ENCODE measurements around the gene HESX1. TPM values are rescaled to one million over a fixed set of nuclear protein-coding genes. Genes with fewer than 3 reads are reported as not detected.

The HESX1 gene
- total and polyA plus RNA-seq, 2 of the 13 experiments (the other 11 are each of a cell fraction or from before 2014, with no cell fraction given): 0.57 to 0.75 TPM

DNA sequence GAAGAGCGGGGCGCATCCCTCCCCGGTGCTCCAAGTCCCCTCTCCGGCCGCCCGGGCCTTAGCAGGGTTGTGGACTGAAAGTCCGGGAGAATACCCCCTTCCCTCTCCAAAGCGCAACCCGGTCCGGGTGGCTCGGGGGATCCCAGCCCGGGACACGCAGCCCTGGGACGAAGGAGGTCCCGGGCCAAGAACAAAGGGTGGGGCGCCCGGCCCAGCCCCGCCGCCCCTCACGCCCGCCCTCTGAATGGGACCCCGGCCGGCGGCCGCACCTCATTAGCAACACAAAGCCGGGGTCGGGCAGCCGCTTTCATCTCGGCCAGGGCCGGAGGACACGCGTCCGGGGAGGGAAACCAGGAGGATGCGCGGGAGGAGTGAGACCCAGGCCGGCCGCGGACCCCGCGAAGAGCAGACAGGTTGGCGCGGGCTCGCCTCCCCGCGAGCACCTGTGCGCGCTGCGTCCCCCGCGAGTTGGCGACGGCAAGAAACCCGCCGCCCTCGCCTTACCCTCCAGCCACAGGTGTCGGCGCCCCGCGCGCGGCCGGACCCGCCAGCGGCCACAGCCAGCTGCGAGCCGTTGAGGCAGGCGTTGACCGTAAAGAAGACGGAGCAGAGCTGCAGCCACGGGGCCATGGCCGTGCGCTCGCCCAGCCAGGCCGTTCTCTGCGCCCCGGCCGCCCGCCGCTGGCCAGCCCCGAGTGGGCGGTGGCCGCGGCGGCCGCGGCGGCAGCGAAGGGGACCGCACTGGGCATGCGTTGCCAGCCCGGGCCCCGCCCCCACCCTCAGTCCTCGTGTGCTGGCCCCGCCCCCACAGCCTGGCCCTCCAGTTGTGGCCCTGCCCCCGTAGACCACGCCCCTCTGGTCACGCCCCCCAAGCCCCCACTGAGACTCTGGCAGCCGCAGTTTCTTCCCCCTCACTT lies 34.9 kb downstream of the HESX1 start, which contains the start of gene IL17RD (continued):
- TF ChIP-seq ZFP82 (CRISPR knock-in tag; IDR thresholded peaks at IDR 0.05; ENCODE audit: borderline replicate concordance) (no peak), ZFP36L2 (CRISPR knock-in tag; IDR thresholded peaks at IDR 0.05) (no peak), RBFOX2 (IDR thresholded peaks at IDR 0.05; ENCODE audit: low read depth, low read length) (no peak), ZSCAN20 (CRISPR knock-in tag; IDR thresholded peaks at IDR 0.05; ENCODE audit: borderline replicate concordance) (no peak), RAD21 (CRISPR knock-in tag; IDR thresholded peaks at IDR 0.05) (no peak), NCOR1 (IDR thresholded peaks at IDR 0.05; ENCODE audit: borderline replicate concordance, low read length) (no peak), ZNF572 (CRISPR knock-in tag; IDR thresholded peaks at IDR 0.05) (no peak), ELF1 (CRISPR knock-in tag; IDR thresholded peaks at IDR 0.05) (no peak), DNMT1 (CRISPR knock-in tag; IDR thresholded peaks at IDR 0.05) (no peak), BHLHE40 (IDR thresholded peaks at IDR 0.05; ENCODE audit: low read length) (no peak), NCOA2 (CRISPR knock-in tag; IDR thresholded peaks at IDR 0.05) (no peak), ZFP1 (CRISPR knock-in tag; IDR thresholded peaks at IDR 0.05) (no peak)
- TF ChIP-seq, protein P1, sequence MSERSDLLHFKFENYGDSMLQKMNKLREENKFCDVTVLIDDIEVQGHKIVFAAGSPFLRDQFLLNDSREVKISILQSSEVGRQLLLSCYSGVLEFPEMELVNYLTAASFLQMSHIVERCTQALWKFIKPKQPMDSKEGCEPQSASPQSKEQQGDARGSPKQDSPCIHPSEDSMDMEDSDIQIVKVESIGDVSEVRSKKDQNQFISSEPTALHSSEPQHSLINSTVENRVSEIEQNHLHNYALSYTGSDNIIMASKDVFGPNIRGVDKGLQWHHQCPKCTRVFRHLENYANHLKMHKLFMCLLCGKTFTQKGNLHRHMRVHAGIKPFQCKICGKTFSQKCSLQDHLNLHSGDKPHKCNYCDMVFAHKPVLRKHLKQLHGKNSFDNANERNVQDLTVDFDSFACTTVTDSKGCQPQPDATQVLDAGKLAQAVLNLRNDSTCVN (CRISPR knock-in tag; IDR thresholded peaks at IDR 0.05; ENCODE audit: borderline replicate concordance): no peak
- TF ChIP-seq, protein P2, sequence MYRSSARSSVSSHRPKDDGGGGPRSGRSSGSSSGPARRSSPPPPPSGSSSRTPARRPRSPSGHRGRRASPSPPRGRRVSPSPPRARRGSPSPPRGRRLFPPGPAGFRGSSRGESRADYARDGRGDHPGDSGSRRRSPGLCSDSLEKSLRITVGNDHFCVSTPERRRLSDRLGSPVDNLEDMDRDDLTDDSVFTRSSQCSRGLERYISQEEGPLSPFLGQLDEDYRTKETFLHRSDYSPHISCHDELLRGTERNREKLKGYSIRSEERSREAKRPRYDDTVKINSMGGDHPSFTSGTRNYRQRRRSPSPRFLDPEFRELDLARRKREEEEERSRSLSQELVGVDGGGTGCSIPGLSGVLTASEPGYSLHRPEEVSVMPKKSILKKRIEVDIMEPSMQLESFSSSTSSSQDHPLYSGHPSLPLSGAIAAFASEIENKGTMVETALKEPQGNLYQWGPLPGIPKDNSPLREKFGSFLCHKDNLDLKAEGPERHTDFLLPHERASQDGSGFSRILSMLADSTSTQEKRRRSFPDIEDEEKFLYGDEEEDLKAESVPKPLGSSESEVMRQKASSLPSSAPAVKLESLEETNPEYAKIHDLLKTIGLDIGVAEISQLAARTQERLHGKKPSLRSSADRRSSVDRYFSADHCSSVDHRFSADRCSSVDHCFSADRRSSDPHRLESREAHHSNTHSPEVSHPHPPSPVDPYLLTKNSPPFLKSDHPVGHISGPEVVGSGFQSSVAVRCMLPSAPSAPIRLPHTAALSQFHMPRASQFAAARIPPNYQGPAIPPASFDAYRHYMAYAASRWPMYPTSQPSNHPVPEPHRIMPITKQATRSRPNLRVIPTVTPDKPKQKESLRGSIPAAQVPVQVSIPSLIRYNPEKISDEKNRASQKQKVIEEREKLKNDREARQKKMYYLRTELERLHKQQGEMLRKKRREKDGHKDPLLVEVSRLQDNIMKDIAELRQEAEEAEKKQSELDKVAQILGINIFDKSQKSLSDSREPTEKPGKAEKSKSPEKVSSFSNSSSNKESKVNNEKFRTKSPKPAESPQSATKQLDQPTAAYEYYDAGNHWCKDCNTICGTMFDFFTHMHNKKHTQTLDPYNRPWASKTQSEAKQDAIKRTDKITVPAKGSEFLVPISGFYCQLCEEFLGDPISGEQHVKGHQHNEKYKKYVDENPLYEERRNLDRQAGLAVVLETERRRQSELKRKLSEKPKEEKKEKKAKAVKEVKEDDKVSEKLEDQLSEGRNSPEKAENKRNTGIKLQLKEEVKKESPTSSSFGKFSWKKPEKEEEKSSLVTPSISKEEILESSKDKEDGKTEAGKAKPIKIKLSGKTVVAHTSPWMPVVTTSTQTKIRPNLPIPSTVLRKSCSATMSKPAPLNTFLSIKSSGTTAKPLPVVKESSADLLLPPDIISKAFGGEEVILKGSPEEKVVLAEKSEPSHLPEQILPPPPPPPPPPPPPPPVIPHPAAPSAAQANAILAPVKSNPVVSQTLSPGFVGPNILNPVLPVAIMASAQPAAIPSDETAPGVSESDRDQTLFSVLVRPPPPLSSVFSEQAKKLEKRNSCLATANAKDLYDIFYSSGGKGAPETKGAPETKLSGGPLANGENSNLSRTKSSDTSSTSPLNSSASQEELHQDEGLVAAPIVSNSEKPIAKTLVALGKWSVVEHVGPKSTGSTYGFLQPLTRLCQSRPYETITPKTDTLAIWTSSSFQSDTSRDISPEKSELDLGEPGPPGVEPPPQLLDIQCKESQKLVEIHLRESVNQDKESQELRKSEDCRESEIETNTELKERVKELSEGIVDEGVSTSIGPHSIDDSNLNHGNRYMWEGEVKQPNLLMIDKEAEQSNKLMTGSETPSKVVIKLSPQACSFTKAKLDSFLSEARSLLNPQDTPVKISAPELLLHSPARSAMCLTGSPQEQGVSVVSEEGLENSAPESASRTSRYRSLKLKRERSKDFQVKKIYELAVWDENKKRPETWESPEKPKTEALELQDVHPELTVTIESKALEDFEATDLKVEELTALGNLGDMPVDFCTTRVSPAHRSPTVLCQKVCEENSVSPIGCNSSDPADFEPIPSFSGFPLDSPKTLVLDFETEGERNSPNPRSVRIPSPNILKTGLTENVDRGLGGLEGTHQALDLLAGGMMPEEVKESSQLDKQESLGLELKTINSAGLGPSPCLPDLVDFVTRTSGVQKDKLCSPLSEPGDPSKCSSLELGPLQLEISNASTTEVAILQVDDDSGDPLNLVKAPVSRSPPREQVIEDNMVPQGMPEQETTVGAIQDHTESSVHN (CRISPR knock-in tag; IDR thresholded peaks at IDR 0.05): no peak
- TF ChIP-seq, protein P3, sequence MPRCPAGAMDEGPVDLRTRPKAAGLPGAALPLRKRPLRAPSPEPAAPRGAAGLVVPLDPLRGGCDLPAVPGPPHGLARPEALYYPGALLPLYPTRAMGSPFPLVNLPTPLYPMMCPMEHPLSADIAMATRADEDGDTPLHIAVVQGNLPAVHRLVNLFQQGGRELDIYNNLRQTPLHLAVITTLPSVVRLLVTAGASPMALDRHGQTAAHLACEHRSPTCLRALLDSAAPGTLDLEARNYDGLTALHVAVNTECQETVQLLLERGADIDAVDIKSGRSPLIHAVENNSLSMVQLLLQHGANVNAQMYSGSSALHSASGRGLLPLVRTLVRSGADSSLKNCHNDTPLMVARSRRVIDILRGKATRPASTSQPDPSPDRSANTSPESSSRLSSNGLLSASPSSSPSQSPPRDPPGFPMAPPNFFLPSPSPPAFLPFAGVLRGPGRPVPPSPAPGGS (CRISPR knock-in tag; IDR thresholded peaks at IDR 0.05): no peak
- TF ChIP-seq, protein P4, sequence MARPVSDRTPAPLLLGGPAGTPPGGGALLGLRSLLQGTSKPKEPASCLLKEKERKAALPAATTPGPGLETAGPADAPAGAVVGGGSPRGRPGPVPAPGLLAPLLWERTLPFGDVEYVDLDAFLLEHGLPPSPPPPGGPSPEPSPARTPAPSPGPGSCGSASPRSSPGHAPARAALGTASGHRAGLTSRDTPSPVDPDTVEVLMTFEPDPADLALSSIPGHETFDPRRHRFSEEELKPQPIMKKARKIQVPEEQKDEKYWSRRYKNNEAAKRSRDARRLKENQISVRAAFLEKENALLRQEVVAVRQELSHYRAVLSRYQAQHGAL (CRISPR knock-in tag; IDR thresholded peaks at IDR 0.05; ENCODE audit: not compliant biosample characterization): no peak
- TF ChIP-seq, protein P5, sequence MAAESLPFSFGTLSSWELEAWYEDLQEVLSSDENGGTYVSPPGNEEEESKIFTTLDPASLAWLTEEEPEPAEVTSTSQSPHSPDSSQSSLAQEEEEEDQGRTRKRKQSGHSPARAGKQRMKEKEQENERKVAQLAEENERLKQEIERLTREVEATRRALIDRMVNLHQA (CRISPR knock-in tag; IDR thresholded peaks at IDR 0.05): no peak
